Muscle of leg (tissue), 11 donors: ENCODE data around the gene TBC1D1. TPM values are rescaled to one million over a fixed set of nuclear protein-coding genes. Genes with fewer than 3 reads are reported as not detected.

ENCODE experiments used
- DNase-seq: peaks from one replicate; pipeline ENCODE4 v3.0.0; 2013
- H3K27ac ChIP-seq: one replicate; pipeline ENCODE4 v1.5.1; 2013; ENCODE audit warnings: mild to moderate bottlenecking, low read length, control low read depth
- H3K27me3 ChIP-seq: one replicate; pipeline ENCODE4 v1.6.1; 2013; ENCODE audit warnings: low read length; ENCODE audit not compliant: control insufficient read depth, insufficient read depth
- H3K36me3 ChIP-seq: one replicate; pipeline ENCODE4 v1.6.1; 2013; ENCODE audit warnings: low read length; ENCODE audit not compliant: control insufficient read depth, insufficient read depth
- H3K4me1 ChIP-seq: one replicate; pipeline ENCODE4 v1.6.1; 2013; ENCODE audit warnings: low read length; ENCODE audit not compliant: control insufficient read depth, insufficient read depth
- H3K4me3 ChIP-seq: one replicate; pipeline ENCODE4 v1.5.1; 2013; ENCODE audit warnings: low read length, control low read depth
- H3K9me3 ChIP-seq: replicated peaks from 2 replicates; pipeline ENCODE4 v1.6.1; 2013; ENCODE audit warnings: low read depth, low read length; ENCODE audit not compliant: control insufficient read depth
- WGBS: methylation state at CpG from one replicate; pipeline ENCODE4 v1.1.5; 2013; ENCODE audit warnings: missing lambda C conversion rate; ENCODE audit not compliant: insufficient coverage; 5-methylcytosine and 5-hydroxymethylcytosine counted together
- polyA plus RNA-seq, 8 donors: library from polyadenylated mRNA; unstranded; fragments of 120-200 nt; gene quantifications; one replicate each; pipeline versions ENCODE4 v1.2.1 to v1.2.3, GENCODE V29; 2013; ENCODE audit warnings: inconsistent platforms in 1 of 8, low replicate concordance in 1 of 8; ENCODE audit not compliant: insufficient read length in 8 of 8, insufficient read depth in 1 of 8
- total RNA-seq: library from RNA; stranded (reverse); fragments of 120-200 nt; gene quantifications from one replicate; pipeline ENCODE4 v1.2.4, GENCODE V29; 2013

Gene TBC1D1
- total and polyA plus RNA-seq, 9 donors = 38.0 to 85.3 (median 55.3) TPM

DNA sequence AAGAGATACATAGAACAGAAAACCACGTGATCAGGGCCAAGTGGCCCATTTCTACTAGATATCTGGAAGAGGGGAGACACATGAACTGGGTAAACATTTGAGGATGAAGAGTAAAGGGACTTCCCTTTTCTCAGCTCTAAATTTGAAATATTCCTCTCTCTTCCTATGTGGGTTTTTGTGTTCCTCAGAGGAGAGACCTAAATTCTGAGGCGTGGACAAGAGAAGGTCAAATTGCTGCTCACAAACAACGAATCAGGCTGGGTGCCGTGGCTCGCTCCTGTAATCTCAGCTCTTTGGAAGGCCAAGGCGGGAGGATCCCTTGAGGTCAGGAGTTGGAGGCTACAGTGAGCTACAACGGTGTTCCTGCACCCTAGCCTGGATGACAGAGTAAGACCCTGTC, 285.3 kb downstream of the TBC1D1 start:
- Histone ChIP-seq H3K27ac (peak overlapping the region; percentile 56), H3K36me3 (no peaks in the 10 kb centered on the region), H3K4me1 (peaks cover 47% of the 10 kb centered on the region), H3K27me3 (no peaks in the 10 kb centered on the region), H3K9me3 (peaks cover 2% of the 10 kb centered on the region), H3K4me3 (no peak overlapping the region)
- WGBS = 64% methylated on average over 6 of the region's 7 CpGs
- DNase-seq = no peak

DNA sequence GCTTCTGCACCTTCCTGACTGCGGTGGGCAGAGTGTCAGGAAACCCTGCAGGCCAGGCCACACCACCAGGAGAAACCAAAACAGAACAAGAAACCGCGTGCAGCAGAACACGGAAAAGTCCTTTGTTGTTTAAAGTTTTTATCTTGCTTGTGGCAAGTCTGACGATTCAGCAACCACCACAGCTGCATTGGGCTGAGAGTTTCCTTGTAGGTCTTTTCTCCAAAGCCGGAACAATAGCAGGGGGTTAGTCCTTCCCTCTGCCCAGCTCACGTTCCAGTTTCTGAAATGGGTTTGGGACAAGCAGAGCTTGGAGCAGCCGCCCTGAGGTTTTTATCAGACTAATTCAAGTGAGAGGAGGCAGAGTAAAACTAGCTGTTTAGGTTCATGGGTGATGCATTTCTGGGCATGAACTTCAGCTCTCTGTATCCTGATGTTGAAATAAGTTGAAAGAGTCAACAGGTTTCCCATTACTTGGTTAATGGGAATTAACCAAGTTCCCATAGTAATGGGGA, 286.2 kb downstream of the TBC1D1 start:
- Histone ChIP-seq H3K36me3 (no peaks in the 10 kb centered on the region), H3K9me3 (no peaks in the 10 kb centered on the region), H3K27me3 (no peaks in the 10 kb centered on the region), H3K27ac (peak overlapping the region; percentile 72), H3K4me1 (peaks cover 40% of the 10 kb centered on the region), H3K4me3 (no peak overlapping the region)
- peak; percentile 76 for DNase-seq
- WGBS = 92% methylated on average over 5 of the region's 8 CpGs

DNA sequence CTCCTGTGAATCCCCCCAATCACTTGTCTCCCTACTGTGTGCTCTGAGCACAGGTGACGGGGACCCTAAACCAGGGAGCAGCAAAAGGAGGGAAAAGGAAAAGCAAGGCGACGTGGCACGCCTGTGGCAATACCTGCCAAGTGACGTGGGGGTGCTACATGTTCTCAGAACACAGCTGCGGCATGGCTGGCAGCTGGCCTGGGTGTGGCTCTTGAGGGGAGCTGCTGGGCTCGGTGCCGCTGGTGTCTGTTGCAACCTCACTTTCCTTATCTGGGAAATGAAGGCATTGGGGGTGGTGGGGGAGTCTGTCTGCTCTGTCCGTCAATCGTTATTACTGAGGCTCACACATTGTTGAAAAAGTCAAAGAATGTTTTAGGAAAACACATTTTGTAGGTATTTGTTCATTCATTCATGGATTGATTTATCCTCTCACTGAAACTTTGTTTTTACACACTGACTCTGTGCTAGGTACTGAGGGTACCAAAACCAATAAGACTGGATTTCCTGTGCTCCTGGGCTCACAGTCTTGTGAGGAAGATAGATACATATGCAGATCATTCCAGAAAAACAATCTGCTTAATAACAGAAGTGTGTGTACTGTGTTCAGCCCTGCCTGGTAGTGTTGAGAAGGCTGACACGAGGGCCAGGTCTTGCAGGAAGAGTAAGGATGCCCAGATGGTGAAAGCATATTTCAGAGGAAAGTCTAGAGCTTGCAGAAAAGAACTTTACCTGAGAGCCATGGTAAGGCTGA, 286.9 kb downstream of the TBC1D1 start:
- Histone ChIP-seq H3K4me1 (peaks cover 40% of the 10 kb centered on the region), H3K4me3 (no peak overlapping the region), H3K27ac (peak overlapping the region; percentile 72), H3K9me3 (no peaks in the 10 kb centered on the region), H3K27me3 (no peaks in the 10 kb centered on the region), H3K36me3 (no peaks in the 10 kb centered on the region)
- DNase-seq = peak; percentile 80
- 59% methylated on average over 7 of the region's 11 CpGs for WGBS

DNA sequence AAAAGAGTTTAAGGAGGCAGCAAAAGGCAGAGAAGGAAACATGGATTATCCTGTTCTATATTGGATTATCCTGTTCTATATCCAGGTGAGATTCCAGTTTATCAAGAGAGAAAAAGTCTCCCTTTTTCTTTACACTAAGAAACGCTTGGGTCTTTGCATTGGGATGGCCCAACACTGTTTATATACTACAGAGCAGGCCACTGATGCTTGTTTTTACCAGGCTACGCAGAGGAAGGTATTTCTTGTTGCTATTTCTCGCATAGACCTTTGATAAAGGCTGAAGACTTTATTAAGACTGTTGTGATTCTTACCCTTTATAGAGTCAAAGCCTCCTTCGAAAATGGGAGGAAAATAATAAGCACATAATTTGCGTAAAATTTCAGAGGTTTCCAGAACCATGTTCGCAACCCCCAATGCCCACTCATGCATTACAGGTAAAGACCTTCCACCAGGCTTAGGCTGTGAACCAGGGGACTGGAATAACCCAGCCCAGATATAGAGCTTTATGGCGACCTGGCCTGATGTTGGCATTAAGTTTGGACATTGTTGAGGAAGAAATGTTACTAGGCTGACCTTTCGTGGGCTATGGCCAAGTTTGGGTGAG, 287.6 kb downstream of the TBC1D1 start:
- H3K9me3 ChIP-seq = no peaks in the 10 kb centered on the region
- peaks cover 40% of the 10 kb centered on the region for H3K4me1 ChIP-seq
- no peak overlapping the region for H3K27ac ChIP-seq
- H3K36me3 ChIP-seq = no peaks in the 10 kb centered on the region
- 89% methylated on average over 2 of the region's 8 CpGs for WGBS
- DNase-seq = no peak
- no peaks in the 10 kb centered on the region for H3K27me3 ChIP-seq
- H3K4me3 ChIP-seq = no peak overlapping the region

DNA sequence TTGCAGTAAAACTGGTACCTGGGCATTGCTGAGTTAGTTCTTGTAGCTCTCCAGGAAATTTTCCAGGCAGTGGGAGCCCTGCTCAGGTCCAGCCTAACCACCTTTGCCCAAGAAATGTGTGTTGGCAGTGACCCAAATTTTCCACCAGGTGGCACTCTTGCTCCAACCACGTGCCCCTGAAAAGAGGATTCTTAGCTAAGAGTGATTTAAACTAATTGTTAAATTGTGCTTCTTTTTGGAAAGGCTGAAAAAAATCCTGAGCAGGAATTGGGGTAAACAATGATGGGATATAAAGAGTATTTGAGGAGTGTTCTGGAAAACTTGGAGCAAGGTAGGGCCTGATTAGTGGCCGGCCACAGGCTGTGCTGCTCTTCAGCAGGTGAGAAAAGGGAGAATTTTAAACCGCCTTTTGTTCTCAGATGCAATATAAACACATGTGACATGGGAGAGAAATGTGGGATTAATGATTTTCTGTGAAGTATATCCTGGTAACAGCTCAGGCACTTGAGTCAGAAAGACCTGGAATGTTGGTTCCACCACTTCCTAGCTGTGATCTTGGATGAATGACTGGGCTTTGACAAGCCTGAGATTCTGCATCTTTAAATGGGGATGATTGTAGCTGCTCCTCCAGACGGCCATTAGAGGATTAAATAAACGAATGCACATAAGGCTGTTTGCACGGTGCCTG, 288.9 kb downstream of the TBC1D1 start:
- H3K27ac ChIP-seq = no peak overlapping the region
- 39% methylated on average over 4 of the region's 6 CpGs for WGBS
- peaks cover 39% of the 10 kb centered on the region for H3K4me1 ChIP-seq
- H3K27me3 ChIP-seq = no peaks in the 10 kb centered on the region
- peak; percentile 87 for DNase-seq
- no peak overlapping the region for H3K4me3 ChIP-seq
- no peaks in the 10 kb centered on the region for H3K9me3 ChIP-seq
- H3K36me3 ChIP-seq = no peaks in the 10 kb centered on the region

DNA sequence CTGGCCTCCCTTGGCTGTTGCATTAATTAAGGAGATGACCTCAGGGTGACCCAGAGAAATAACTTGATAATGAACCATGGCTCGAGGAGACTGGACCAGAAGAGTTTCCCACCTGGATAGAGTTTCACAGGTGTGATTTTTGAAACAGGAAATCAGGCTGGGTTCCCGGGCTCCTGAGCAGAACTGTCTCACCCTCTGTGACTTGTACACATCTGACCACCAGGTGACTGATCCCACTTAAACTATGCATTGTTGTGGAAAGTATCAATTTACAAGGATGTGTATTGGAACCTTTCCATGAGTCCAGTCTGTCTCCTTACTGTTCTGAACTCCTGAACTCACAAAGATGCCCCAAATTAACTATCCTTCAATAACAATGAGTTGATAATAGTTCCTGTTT, 289.6 kb downstream of the TBC1D1 start:
- H3K9me3 ChIP-seq = no peaks in the 10 kb centered on the region
- H3K27ac ChIP-seq = no peak overlapping the region
- H3K4me1 ChIP-seq = peaks cover 34% of the 10 kb centered on the region
- 43% methylated on average over 1 of the region's 2 CpGs for WGBS
- no peak for DNase-seq
- no peaks in the 10 kb centered on the region for H3K27me3 ChIP-seq
- no peak overlapping the region for H3K4me3 ChIP-seq
- H3K36me3 ChIP-seq = no peaks in the 10 kb centered on the region

DNA sequence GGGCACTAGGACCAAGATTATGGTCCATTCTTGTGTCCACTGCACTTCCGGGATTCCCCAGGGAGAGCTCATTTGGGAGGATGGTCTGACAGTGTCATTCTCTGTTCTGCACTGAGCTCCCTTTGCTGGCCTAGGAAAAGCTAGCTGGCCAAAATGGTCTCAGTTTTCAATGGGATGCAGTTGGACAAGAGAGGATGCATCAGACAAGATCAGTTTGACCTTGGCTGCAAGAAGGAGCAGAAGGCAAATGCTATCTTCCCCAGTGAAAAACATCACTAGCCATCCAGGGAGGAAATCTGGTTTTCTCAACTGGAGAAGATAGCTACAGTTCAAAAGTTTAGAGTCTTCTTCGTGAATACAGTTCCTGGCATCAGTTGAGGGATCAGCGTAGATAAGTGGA, 290.4 kb downstream of the TBC1D1 start:
- 29% methylated on average over 1 of the region's 3 CpGs for WGBS
- Histone ChIP-seq H3K27ac (no peak overlapping the region), H3K36me3 (no peaks in the 10 kb centered on the region), H3K4me1 (peaks cover 33% of the 10 kb centered on the region), H3K27me3 (no peaks in the 10 kb centered on the region), H3K9me3 (no peaks in the 10 kb centered on the region), H3K4me3 (no peak overlapping the region)
- peak; percentile 77 for DNase-seq

GRCh38 chr4:38182334-38182998, 291.6 kb downstream of the TBC1D1 start:
- peaks cover 25% of the 10 kb centered on the region for H3K4me1 ChIP-seq
- no peak overlapping the region for H3K4me3 ChIP-seq
- 96% methylated on average over 26 of the region's 40 CpGs for WGBS
- no peaks in the 10 kb centered on the region for H3K36me3 ChIP-seq
- no peaks in the 10 kb centered on the region for H3K9me3 ChIP-seq
- no peak overlapping the region for H3K27ac ChIP-seq
- DNase-seq = no peak
- no peaks in the 10 kb centered on the region for H3K27me3 ChIP-seq

DNA sequence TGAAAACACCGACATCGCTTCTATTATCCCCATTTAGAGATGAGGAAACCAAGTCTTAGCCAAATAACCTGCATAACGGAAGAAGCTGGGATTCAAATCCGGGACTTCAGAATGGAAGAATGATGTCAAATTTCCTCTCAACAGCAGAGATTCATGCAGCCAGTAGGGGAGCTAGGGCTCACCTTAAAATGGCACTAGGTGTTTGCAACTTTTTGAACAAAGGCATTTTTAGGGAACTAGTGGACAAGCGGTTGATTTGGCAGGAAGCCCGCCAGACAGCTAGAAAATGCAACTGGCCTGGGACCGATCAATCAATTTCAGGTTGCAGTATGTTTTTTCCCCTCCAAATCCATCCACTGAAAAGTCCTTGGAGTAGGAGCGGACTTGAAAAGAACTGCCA, 293.5 kb downstream of the TBC1D1 start:
- 100% methylated on average over 2 of the region's 8 CpGs for WGBS
- no peak for DNase-seq
- Histone ChIP-seq H3K4me1 (peaks cover 18% of the 10 kb centered on the region), H3K27ac (no peak overlapping the region), H3K27me3 (no peaks in the 10 kb centered on the region), H3K4me3 (no peak overlapping the region), H3K36me3 (no peaks in the 10 kb centered on the region), H3K9me3 (no peaks in the 10 kb centered on the region)
